ENCODE measurements around the gene KRTAP10-7. TPM values are rescaled to one million over a fixed set of nuclear protein-coding genes. Genes with fewer than 3 reads are reported as not detected.
"Not testable (repeated sequence)": the region's sequence is repeated elsewhere in the genome, so short reads cannot be mapped to it uniquely, and the experiment has no call there.

The KRTAP10-7 gene
- polyA plus RNA-seq, 3 donors, result not detected

- no peak overlapping the region for H3K27ac Mint-ChIP-seq
- Histone ChIP-seq H3K27me3 (ENCODE audit: control insufficient read depth in 2 of 2, insufficient read depth in 2 of 2, low read length in 2 of 2) (no peaks in the 10 kb centered on the region), H3K4me2 (replicated peaks; ENCODE audit: extremely low read depth, low read length, poor library complexity, severe bottlenecking) (no peak overlapping the region), H2AFZ (ENCODE audit: insufficient read depth, low read depth, low read length, poor library complexity, severe bottlenecking) (no peak overlapping the region), H3K9ac (ENCODE audit: insufficient read depth, low read length, poor library complexity, severe bottlenecking) (no peak overlapping the region), H3K36me3 (replicated peaks in 1 of 2; ENCODE audit: control insufficient read depth in 1 of 2, insufficient read depth in 2 of 2, low read length in 2 of 2) (no peaks in the 10 kb centered on the region), H3K27ac (ENCODE audit: low read depth in 1 of 2, low read length in 2 of 2) (no peak overlapping the region), H3K79me2 (ENCODE audit: insufficient read depth, low read length) (no peaks in the 10 kb centered on the region), H4K20me1 (ENCODE audit: insufficient read depth, low read length) (no peaks in the 10 kb centered on the region), H3K9me3 (replicated peaks in 1 of 2; ENCODE audit: control insufficient read depth in 1 of 2, insufficient read depth in 1 of 2, low read length in 2 of 2) (no peaks in the 10 kb centered on the region), H3K4me3 (replicated peaks in 1 of 3; ENCODE audit: low read depth in 2 of 3, low read length in 3 of 3) (no peak overlapping the region), H3K4me1 (ENCODE audit: control insufficient read depth in 1 of 2, insufficient read depth in 2 of 2, low read length in 2 of 2) (no peaks in the 10 kb centered on the region)
- TF ChIP-seq, protein P1, sequence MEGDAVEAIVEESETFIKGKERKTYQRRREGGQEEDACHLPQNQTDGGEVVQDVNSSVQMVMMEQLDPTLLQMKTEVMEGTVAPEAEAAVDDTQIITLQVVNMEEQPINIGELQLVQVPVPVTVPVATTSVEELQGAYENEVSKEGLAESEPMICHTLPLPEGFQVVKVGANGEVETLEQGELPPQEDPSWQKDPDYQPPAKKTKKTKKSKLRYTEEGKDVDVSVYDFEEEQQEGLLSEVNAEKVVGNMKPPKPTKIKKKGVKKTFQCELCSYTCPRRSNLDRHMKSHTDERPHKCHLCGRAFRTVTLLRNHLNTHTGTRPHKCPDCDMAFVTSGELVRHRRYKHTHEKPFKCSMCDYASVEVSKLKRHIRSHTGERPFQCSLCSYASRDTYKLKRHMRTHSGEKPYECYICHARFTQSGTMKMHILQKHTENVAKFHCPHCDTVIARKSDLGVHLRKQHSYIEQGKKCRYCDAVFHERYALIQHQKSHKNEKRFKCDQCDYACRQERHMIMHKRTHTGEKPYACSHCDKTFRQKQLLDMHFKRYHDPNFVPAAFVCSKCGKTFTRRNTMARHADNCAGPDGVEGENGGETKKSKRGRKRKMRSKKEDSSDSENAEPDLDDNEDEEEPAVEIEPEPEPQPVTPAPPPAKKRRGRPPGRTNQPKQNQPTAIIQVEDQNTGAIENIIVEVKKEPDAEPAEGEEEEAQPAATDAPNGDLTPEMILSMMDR (IDR thresholded peaks at IDR 0.05), result no peak
- H3K4me3 Mint-ChIP-seq, result no peak overlapping the region
- peaks cover 0 to 2% (median 0%) of the 10 kb centered on the region in 7 donors for H3K9me3 Mint-ChIP-seq
- WGBS (ENCODE audit: insufficient coverage), result 88% methylated on average over 6 of the region's 11 CpGs
- intact Hi-C loops (cut with micrococcal nuclease), result no loop called here
- H3K27me3 Mint-ChIP-seq (ENCODE audit: low read depth in 3 of 3), result peaks cover 2 to 13% (median 6%) of the 10 kb centered on the region in 3 donors
- DNase-seq, result no peak
- H3K4me1 Mint-ChIP-seq, result no peaks in the 10 kb centered on the region
- no peaks in the 10 kb centered on the region for H3K36me3 Mint-ChIP-seq
Observed at GRCh38 chr21:44598061-44598460, 2.3 kb upstream of the KRTAP10-7 start.

- TF ChIP-seq, protein P1 (IDR thresholded peaks at IDR 0.05), result no peak
- H3K27me3 ChIP-seq (ENCODE audit: control insufficient read depth in 2 of 2, insufficient read depth in 2 of 2, low read length in 2 of 2), result no peaks in the 10 kb centered on the region
- Mint-ChIP-seq H3K27ac (no peak overlapping the region), H3K4me1 (no peaks in the 10 kb centered on the region), H3K36me3 (no peaks in the 10 kb centered on the region), H3K27me3 (ENCODE audit: low read depth in 3 of 3) (peaks cover 5 to 6% (median 6%) of the 10 kb centered on the region in 3 donors), H3K9me3 (peaks cover 0 to 11% (median 5%) of the 10 kb centered on the region in 7 donors), H3K4me3 (no peak overlapping the region)
- H3K79me2 ChIP-seq (ENCODE audit: insufficient read depth, low read length), result no peaks in the 10 kb centered on the region
- intact Hi-C loops (cut with micrococcal nuclease), result no loop called here
- no peak overlapping the region for H3K4me2 ChIP-seq (replicated peaks; ENCODE audit: extremely low read depth, low read length, poor library complexity, severe bottlenecking)
- no peak for DNase-seq
- H2AFZ ChIP-seq (ENCODE audit: insufficient read depth, low read depth, low read length, poor library complexity, severe bottlenecking), result no peak overlapping the region
- H3K36me3 ChIP-seq (replicated peaks in 1 of 2; ENCODE audit: control insufficient read depth in 1 of 2, insufficient read depth in 2 of 2, low read length in 2 of 2), result no peaks in the 10 kb centered on the region
- WGBS (ENCODE audit: insufficient coverage), result 86% methylated on average over 5 of the region's 8 CpGs
- H3K27ac ChIP-seq (ENCODE audit: low read depth in 1 of 2, low read length in 2 of 2), result no peak overlapping the region
- H3K4me1 ChIP-seq (ENCODE audit: control insufficient read depth in 1 of 2, insufficient read depth in 2 of 2, low read length in 2 of 2), result no peaks in the 10 kb centered on the region
- no peak overlapping the region for H3K4me3 ChIP-seq (replicated peaks in 1 of 3; ENCODE audit: low read depth in 2 of 3, low read length in 3 of 3)
- no peaks in the 10 kb centered on the region for H4K20me1 ChIP-seq (ENCODE audit: insufficient read depth, low read length)
- no peak overlapping the region for H3K9ac ChIP-seq (ENCODE audit: insufficient read depth, low read length, poor library complexity, severe bottlenecking)
- peaks cover 0 to 3% of the 10 kb centered on the region in 2 donors for H3K9me3 ChIP-seq (replicated peaks in 1 of 2; ENCODE audit: control insufficient read depth in 1 of 2, insufficient read depth in 1 of 2, low read length in 2 of 2)
Observed at GRCh38 chr21:44599264-44600029, 950 bp upstream of the KRTAP10-7 start.

- intact Hi-C loops (cut with micrococcal nuclease); H2AFZ ChIP-seq (ENCODE audit: insufficient read depth, low read depth, low read length, poor library complexity, severe bottlenecking); H3K4me2 ChIP-seq (replicated peaks; ENCODE audit: extremely low read depth, low read length, poor library complexity, severe bottlenecking); H3K27ac Mint-ChIP-seq; H3K9ac ChIP-seq (ENCODE audit: insufficient read depth, low read length, poor library complexity, severe bottlenecking); H3K27me3 ChIP-seq (ENCODE audit: control insufficient read depth in 2 of 2, insufficient read depth in 2 of 2, low read length in 2 of 2); DNase-seq; H3K36me3 Mint-ChIP-seq; H3K4me1 Mint-ChIP-seq; H3K79me2 ChIP-seq (ENCODE audit: insufficient read depth, low read length); H4K20me1 ChIP-seq (ENCODE audit: insufficient read depth, low read length); H3K27ac ChIP-seq (ENCODE audit: low read depth in 1 of 2, low read length in 2 of 2); H3K4me1 ChIP-seq (ENCODE audit: control insufficient read depth in 1 of 2, insufficient read depth in 2 of 2, low read length in 2 of 2); H3K9me3 ChIP-seq (replicated peaks in 1 of 2; ENCODE audit: control insufficient read depth in 1 of 2, insufficient read depth in 1 of 2, low read length in 2 of 2); H3K27me3 Mint-ChIP-seq (ENCODE audit: low read depth in 3 of 3); H3K36me3 ChIP-seq (replicated peaks in 1 of 2; ENCODE audit: control insufficient read depth in 1 of 2, insufficient read depth in 2 of 2, low read length in 2 of 2); H3K4me3 Mint-ChIP-seq; H3K4me3 ChIP-seq (replicated peaks in 1 of 3; ENCODE audit: low read depth in 2 of 3, low read length in 3 of 3): not testable (repeated sequence)
- peaks cover 0 to 12% (median 9%) of the 10 kb centered on the region in 7 donors for H3K9me3 Mint-ChIP-seq
- 77% methylated on average over 10 of the region's 10 CpGs for WGBS (ENCODE audit: insufficient coverage)
Observed at GRCh38 chr21:44601091-44601490, 694 bp downstream of the KRTAP10-7 start.
